Endothelial cell of umbilical vein (primary cell): ENCODE data around the gene MEGF11.

ENCODE experiments used
- EZH2 ChIP-seq: IDR thresholded peaks from 2 replicates; pipeline ENCODE4 v1.6.1; 2012; ENCODE audit warnings: borderline replicate concordance, low read depth, mild to moderate bottlenecking, moderate library complexity, low read length, inconsistent platforms; ENCODE audit not compliant: severe bottlenecking
- FOS ChIP-seq: IDR thresholded peaks from 2 replicates; pipeline ENCODE4 v1.6.1; 2011; ENCODE audit warnings: mild to moderate bottlenecking, low read length, moderate library complexity, borderline replicate concordance; ENCODE audit not compliant: insufficient read depth
- GATA2 ChIP-seq: IDR thresholded peaks from 2 replicates; pipeline ENCODE4 v1.7.0; 2011; ENCODE audit warnings: low read depth, mild to moderate bottlenecking, moderate library complexity, mixed read lengths, low read length; ENCODE audit not compliant: insufficient read length, insufficient read depth
- JUN ChIP-seq: IDR thresholded peaks from 2 replicates; pipeline ENCODE4 v1.6.1; 2011; ENCODE audit warnings: borderline replicate concordance, low read depth; ENCODE audit not compliant: insufficient read length, insufficient read depth
- POLR2A ChIP-seq: IDR thresholded peaks from 2 replicates; pipeline ENCODE4 v1.6.1; 2012; ENCODE audit warnings: low read depth, mild to moderate bottlenecking, control low read depth, low read length
- POLR2AphosphoS5 ChIP-seq: IDR thresholded peaks from 2 replicates; pipeline ENCODE4 v1.6.1; 2012; ENCODE audit warnings: low read depth, mild to moderate bottlenecking, control low read depth, low read length, moderate library complexity; ENCODE audit not compliant: insufficient read depth
- TF ChIP-seq, protein P1 (sequence below), 2 donors: IDR thresholded peaks; 1 replicate in 1 of 2; 2 replicates in 1 of 2; pipeline ENCODE4 v1.5.1; 2011; ENCODE audit warnings: low read length in 2 of 2, mild to moderate bottlenecking in 2 of 2, moderate library complexity in 2 of 2, control low read depth in 1 of 2, inconsistent platforms in 1 of 2, low read depth in 1 of 2; ENCODE audit not compliant: insufficient read depth in 1 of 2; ENCODE audit errors: extremely low read depth in 1 of 2
- TF ChIP-seq, protein P2 (sequence below): IDR thresholded peaks from 2 replicates; pipeline ENCODE4 v1.6.1; 2011; ENCODE audit not compliant: insufficient read depth, insufficient read length

DNA sequence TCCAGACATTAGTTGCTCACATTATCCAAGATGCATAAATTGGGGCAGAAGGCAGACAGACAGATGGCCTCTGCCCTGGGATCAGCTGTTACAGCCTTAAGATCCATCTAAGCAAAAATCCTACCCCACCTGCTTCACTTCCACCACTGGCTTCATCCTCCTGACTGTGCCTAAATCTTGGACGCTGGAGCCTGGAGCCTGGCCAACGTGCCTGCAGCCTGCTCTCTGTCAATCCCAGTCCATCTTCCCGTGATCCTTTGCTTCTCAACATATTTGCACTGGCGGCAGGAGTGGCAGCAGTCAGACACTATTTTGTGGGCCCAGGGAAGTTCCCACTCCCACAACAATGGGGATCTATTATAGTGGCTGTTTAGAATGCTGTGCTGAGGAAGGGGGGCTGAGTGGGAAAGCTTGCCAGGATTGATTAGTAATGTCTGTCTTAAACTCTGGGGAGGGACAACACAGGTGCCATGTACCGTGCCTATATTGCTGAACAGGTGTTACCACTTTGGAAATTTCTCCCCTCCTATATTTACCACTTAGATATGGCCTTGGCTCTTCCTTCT lies 121.2 kb downstream of the MEGF11 start:
- TF ChIP-seq POLR2A (no peak), POLR2AphosphoS5 (no peak), GATA2 (no peak), JUN (no peak), EZH2 (no peak), FOS (no peak)
- TF ChIP-seq, protein P1, sequence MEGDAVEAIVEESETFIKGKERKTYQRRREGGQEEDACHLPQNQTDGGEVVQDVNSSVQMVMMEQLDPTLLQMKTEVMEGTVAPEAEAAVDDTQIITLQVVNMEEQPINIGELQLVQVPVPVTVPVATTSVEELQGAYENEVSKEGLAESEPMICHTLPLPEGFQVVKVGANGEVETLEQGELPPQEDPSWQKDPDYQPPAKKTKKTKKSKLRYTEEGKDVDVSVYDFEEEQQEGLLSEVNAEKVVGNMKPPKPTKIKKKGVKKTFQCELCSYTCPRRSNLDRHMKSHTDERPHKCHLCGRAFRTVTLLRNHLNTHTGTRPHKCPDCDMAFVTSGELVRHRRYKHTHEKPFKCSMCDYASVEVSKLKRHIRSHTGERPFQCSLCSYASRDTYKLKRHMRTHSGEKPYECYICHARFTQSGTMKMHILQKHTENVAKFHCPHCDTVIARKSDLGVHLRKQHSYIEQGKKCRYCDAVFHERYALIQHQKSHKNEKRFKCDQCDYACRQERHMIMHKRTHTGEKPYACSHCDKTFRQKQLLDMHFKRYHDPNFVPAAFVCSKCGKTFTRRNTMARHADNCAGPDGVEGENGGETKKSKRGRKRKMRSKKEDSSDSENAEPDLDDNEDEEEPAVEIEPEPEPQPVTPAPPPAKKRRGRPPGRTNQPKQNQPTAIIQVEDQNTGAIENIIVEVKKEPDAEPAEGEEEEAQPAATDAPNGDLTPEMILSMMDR (IDR thresholded peaks at IDR 0.05; ENCODE audit: extremely low read depth in 1 of 2, insufficient read depth in 1 of 2, low read depth in 1 of 2, low read length in 2 of 2) = no peak
- TF ChIP-seq, protein P2, sequence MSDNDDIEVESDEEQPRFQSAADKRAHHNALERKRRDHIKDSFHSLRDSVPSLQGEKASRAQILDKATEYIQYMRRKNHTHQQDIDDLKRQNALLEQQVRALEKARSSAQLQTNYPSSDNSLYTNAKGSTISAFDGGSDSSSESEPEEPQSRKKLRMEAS = no peak
